Hippocampal formation (tissue), 2 donors: ENCODE measurements around the gene CENPP.

ENCODE experiments used
- DNase-seq, 2 donors: peaks; one replicate each; lab custom pipeline; 2025; lab: John Stamatoyannopoulos, UW

CENPP gene

GRCh38 chr9:92424340-92424739, 98.6 kb downstream of the CENPP start, which contains the start of gene OMD:
Gene OMD (minus strand): TSS chr9:92424471. CDS start chr9:92417558, 6,913 bp downstream.
- no peak for DNase-seq

- no peak for DNase-seq
Measured at GRCh38 chr9:92425474-92425873, 99.7 kb downstream of the CENPP start.

GRCh38 chr9:92426501-92427145, 100.9 kb downstream of the CENPP start:
- no peak for DNase-seq

GRCh38 chr9:92429836-92430235, 104.1 kb downstream of the CENPP start:
- no peak for DNase-seq

GRCh38 chr9:92432350-92432749, 106.6 kb downstream of the CENPP start:
- peak in 1 of 2 donors; percentile 1 for DNase-seq

GRCh38 chr9:92432972-92433548, 107.3 kb downstream of the CENPP start:
- DNase-seq: no peak

GRCh38 chr9:92435263-92435662, 109.5 kb downstream of the CENPP start:
- no peak for DNase-seq

- no peak for DNase-seq
Measured at GRCh38 chr9:92438900-92439526, 113.3 kb downstream of the CENPP start.

- no peak for DNase-seq
Measured at GRCh38 chr9:92439921-92440750, 114.4 kb downstream of the CENPP start.

GRCh38 chr9:92440751-92441046, 114.9 kb downstream of the CENPP start:
- DNase-seq: no peak

GRCh38 chr9:92444841-92445240, 119.1 kb downstream of the CENPP start:
- DNase-seq: no peak

GRCh38 chr9:92446536-92446935, 120.8 kb downstream of the CENPP start:
- no peak for DNase-seq

GRCh38 chr9:92455217-92455616, 129.5 kb downstream of the CENPP start:
- no peak for DNase-seq

GRCh38 chr9:92457576-92457975, 131.8 kb downstream of the CENPP start:
- DNase-seq: no peak

- no peak for DNase-seq
Measured at GRCh38 chr9:92463387-92463786, 137.6 kb downstream of the CENPP start.

GRCh38 chr9:92463984-92464383, 138.2 kb downstream of the CENPP start:
- no peak for DNase-seq

GRCh38 chr9:92467041-92467440, 141.3 kb downstream of the CENPP start:
- DNase-seq: no peak

- DNase-seq: no peak
Measured at GRCh38 chr9:92467511-92467910, 141.8 kb downstream of the CENPP start.

GRCh38 chr9:92468206-92468605, 142.5 kb downstream of the CENPP start:
- peak in 1 of 2 donors; percentile 32 for DNase-seq

GRCh38 chr9:92474587-92474986, 148.8 kb downstream of the CENPP start:
- no peak for DNase-seq

- no peak for DNase-seq
Measured at GRCh38 chr9:92476962-92477361, 151.2 kb downstream of the CENPP start.

GRCh38 chr9:92478783-92479182, 153.0 kb downstream of the CENPP start:
- no peak for DNase-seq

- no peak for DNase-seq
Measured at GRCh38 chr9:92479346-92479745, 153.6 kb downstream of the CENPP start.
